HEK293T (cell line): Measurements from ENCODE around the gene AKR7A2.

Source experiments
- CTCF ChIA-PET: fragments of 350-600 bp; formaldehyde crosslinking; extraction: SDS; loops from one replicate; lab custom pipeline; 2021; ENCODE audit warnings: antibody characterized with exemption, inconsistent platforms; lab: Yijun Ruan, JAX
- POLR2A ChIA-PET: fragments of 350-600 bp; formaldehyde crosslinking; extraction: SDS; loops from one replicate; lab custom pipeline; 2020; ENCODE audit warnings: antibody characterized with exemption, inconsistent platforms; lab: Yijun Ruan, JAX
- DNase-seq: peaks from one replicate; pipeline ENCODE4 v3.0.0; 2012; ENCODE audit warnings: mixed read lengths; ENCODE audit errors: extremely low spot score
- CTBP1 ChIP-seq: fragments of 450-650 bp; IDR thresholded peaks from 2 replicates; pipeline ENCODE4 v1.6.1; 2016; ENCODE audit warnings: borderline replicate concordance
- ELF4 ChIP-seq: fragments of 450-650 bp; IDR thresholded peaks from 2 replicates; pipeline ENCODE4 v1.6.1; 2017; ENCODE audit warnings: antibody characterized with exemption
- FOXK2 ChIP-seq: fragments of 450-650 bp; IDR thresholded peaks from 2 replicates; pipeline ENCODE4 v1.6.1; 2016; ENCODE audit warnings: mild to moderate bottlenecking
- FOXM1 ChIP-seq: fragments of 450-650 bp; IDR thresholded peaks from 2 replicates; pipeline ENCODE4 v1.6.1; 2017; ENCODE audit warnings: mild to moderate bottlenecking, borderline replicate concordance
- HDGF ChIP-seq: fragments of 450-650 bp; IDR thresholded peaks from 2 replicates; pipeline ENCODE4 v1.6.1; 2017; ENCODE audit warnings: antibody characterized with exemption, borderline replicate concordance
- L3MBTL2 ChIP-seq: fragments of 450-650 bp; conservative IDR thresholded peaks from 2 replicates; pipeline ENCODE4 v1.6.1; 2016; ENCODE audit warnings: mild to moderate bottlenecking
- SUZ12 ChIP-seq: fragments of 450-650 bp; IDR thresholded peaks from 2 replicates; pipeline ENCODE4 v1.6.1; 2016; ENCODE audit warnings: mild to moderate bottlenecking
- TARDBP ChIP-seq: fragments of 450-650 bp; IDR thresholded peaks from 2 replicates; pipeline ENCODE4 v1.6.1; 2016
- ZNF384 ChIP-seq: fragments of 450-650 bp; IDR thresholded peaks from 2 replicates; pipeline ENCODE4 v1.6.1; 2016

AKR7A2 gene

DNA sequence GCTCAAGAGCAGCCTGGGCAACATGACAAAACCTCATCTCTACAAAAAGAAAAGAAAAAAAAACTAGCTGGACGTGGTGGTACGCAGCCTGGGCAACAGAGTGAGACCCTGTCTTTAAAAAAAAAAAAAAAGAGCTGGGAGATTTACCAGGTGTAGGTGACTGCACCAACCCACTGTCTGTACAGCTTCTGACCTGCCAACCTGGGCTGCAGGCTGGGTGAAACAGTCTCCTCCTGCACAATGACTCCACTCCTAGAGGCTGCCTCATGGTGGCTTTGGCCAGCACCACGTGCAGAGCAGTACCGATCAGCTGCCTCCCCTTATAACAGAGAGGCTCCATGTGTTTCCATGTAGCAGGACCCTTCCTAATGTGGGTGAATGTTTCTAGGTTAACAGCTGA, 56.7 kb downstream of the AKR7A2 start:
- ChIA-PET CTCF (interaction anchor here (0.6 kb wide), 1 partner anchor 182 kb away, joined by 3 read pairs; no protein-coding TSS in a partner anchor), POLR2A (no interaction called here)
- DNase-seq, result no peak
- TF ChIP-seq FOXK2, result no peak
- TF ChIP-seq HDGF, result no peak
- TF ChIP-seq SUZ12, result no peak
- no peak for TF ChIP-seq L3MBTL2

DNA sequence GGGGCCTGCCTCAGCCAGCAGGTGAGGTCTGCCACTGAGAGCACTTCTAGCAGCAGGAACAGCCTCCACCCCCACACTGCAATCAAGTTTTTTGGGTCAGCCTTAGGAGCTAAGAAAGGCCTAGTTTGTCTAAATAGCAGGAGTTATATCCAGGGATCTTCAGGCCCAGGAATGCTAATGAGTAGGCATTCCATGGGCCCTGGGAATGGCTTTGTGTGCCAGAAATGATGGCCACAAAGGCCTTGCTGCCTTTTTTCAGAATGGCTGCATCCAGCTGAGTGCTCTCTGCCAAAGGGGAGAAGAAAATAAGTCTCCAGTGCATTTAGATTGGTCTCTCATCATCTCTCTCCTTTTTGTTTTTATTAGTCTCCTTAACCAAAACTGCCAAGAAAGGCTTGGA, 57.5 kb downstream of the AKR7A2 start:
- CTCF ChIA-PET, result no interaction called here
- POLR2A ChIA-PET, result no interaction called here
- no peak for DNase-seq

More for the DNA sequence above, 57.5 kb downstream of the AKR7A2 start:
- no peak for TF ChIP-seq ZNF384
- TF ChIP-seq ELF4, result no peak
- TF ChIP-seq CTBP1, result no peak
- TF ChIP-seq L3MBTL2, result no peak
- TF ChIP-seq FOXK2, result no peak
- TF ChIP-seq TARDBP, result no peak
- TF ChIP-seq FOXM1, result no peak
